GM18520 (cell line): ENCODE data around the gene DPP10.

ENCODE experiments used
- ATAC-seq: cut with Tn5 transposase; IDR thresholded peaks from one replicate; pipeline ENCODE4 v1.9.1; 2021; ENCODE audit not compliant: unreplicated experiment

DPP10 gene

GRCh38 chr2:115533081-115533480 lies 1090.6 kb downstream of the DPP10 start:
- ATAC-seq, result no peak

- ATAC-seq, result no peak
These were observed 1099.4 kb downstream of the DPP10 start for GRCh38 chr2:115541814-115542213.

GRCh38 chr2:115542331-115542730 lies 1099.9 kb downstream of the DPP10 start:
- ATAC-seq, result no peak

GRCh38 chr2:115543024-115543423 lies 1100.6 kb downstream of the DPP10 start:
- ATAC-seq, result no peak

GRCh38 chr2:115543461-115543860 lies 1101.0 kb downstream of the DPP10 start:
- no peak for ATAC-seq

- ATAC-seq, result no peak
These were observed 1107.2 kb downstream of the DPP10 start for GRCh38 chr2:115549611-115550130.

- ATAC-seq, result no peak
These were observed 1110.3 kb downstream of the DPP10 start for GRCh38 chr2:115552726-115553125.

- no peak for ATAC-seq
These were observed 1111.7 kb downstream of the DPP10 start for GRCh38 chr2:115554153-115554552.

- ATAC-seq, result no peak
These were observed 1116.3 kb downstream of the DPP10 start for GRCh38 chr2:115558725-115559124.

GRCh38 chr2:115560666-115561065 lies 1118.2 kb downstream of the DPP10 start:
- ATAC-seq, result no peak

- no peak for ATAC-seq
These were observed 1126.2 kb downstream of the DPP10 start for GRCh38 chr2:115568643-115569042.

GRCh38 chr2:115569547-115569946 lies 1127.1 kb downstream of the DPP10 start:
- ATAC-seq, result no peak

- ATAC-seq, result no peak
These were observed 1130.3 kb downstream of the DPP10 start for GRCh38 chr2:115572746-115573145.

- ATAC-seq, result no peak
These were observed 1131.3 kb downstream of the DPP10 start for GRCh38 chr2:115573756-115574155.

GRCh38 chr2:115574667-115575066 lies 1132.2 kb downstream of the DPP10 start:
- no peak for ATAC-seq

GRCh38 chr2:115580784-115581183 lies 1138.3 kb downstream of the DPP10 start:
- no peak for ATAC-seq

- no peak for ATAC-seq
These were observed 1142.1 kb downstream of the DPP10 start for GRCh38 chr2:115584507-115584906.

GRCh38 chr2:115596659-115597375 lies 1154.4 kb downstream of the DPP10 start:
- no peak for ATAC-seq

- no peak for ATAC-seq
These were observed 1160.8 kb downstream of the DPP10 start for GRCh38 chr2:115603285-115603684.

GRCh38 chr2:115606350-115606749 lies 1163.9 kb downstream of the DPP10 start:
- ATAC-seq, result no peak

- no peak for ATAC-seq
These were observed 1167.5 kb downstream of the DPP10 start for GRCh38 chr2:115609978-115610377.

- no peak for ATAC-seq
These were observed 1168.4 kb downstream of the DPP10 start for GRCh38 chr2:115610888-115611287.

GRCh38 chr2:115624332-115624731 lies 1181.9 kb downstream of the DPP10 start:
- ATAC-seq, result no peak
